Panc1 (cell line): Measurements from ENCODE around the gene EPHB2. TPM values are rescaled to one million over a fixed set of nuclear protein-coding genes. Genes with fewer than 3 reads are reported as not detected.

Experiments used
- ATAC-seq: fragments of 200-7000 bp; cut with Tn5 transposase; 2 replicates; pipeline ENCODE4 v1.9.1; 2020; ENCODE audit warnings: mild to moderate bottlenecking, moderate library complexity
- BruUV-seq: library from RNA; stranded (reverse); fragments of 400-500 nt; replicated peaks from 2 replicates; lab custom pipeline; 2021; lab: Mats Ljungman, UMichigan
- CTCF ChIA-PET: fragments of 300-600 bp; sonication (Branson Sonifier 250); formaldehyde crosslinking; loops from one replicate; lab custom pipeline; 2022; ENCODE audit warnings: antibody characterized with exemption; lab: Charles Lee
- POLR2A ChIA-PET: fragments of 300-600 bp; sonication (Branson Sonifier 250); formaldehyde crosslinking; loops from one replicate; lab custom pipeline; 2022; ENCODE audit warnings: antibody characterized with exemption; lab: Charles Lee
- DNase-seq: peaks from one replicate; pipeline ENCODE4 v3.0.0-alpha.2; 2010; ENCODE audit warnings: low read depth, low spot score
- H3K27ac ChIP-seq: 2 replicates; pipeline ENCODE4 v1.5.1; 2011; ENCODE audit warnings: mild to moderate bottlenecking, low read length, inconsistent platforms
- H3K27me3 ChIP-seq: fragments of 200-500 bp; sonication (Bioruptor generic); 2 replicates; pipeline ENCODE4 v1.6.0; 2014; ENCODE audit warnings: low read length, inconsistent platforms; ENCODE audit not compliant: control insufficient read depth, insufficient read depth
- H3K36me3 ChIP-seq: fragments of 200-500 bp; sonication (Bioruptor generic); 2 replicates; pipeline ENCODE4 v1.5.1; 2014; ENCODE audit warnings: inconsistent platforms, mild to moderate bottlenecking, low read length, moderate library complexity; ENCODE audit not compliant: control insufficient read depth, insufficient read depth
- H3K4me1 ChIP-seq: 2 replicates; pipeline ENCODE4 v1.5.1; 2011; ENCODE audit warnings: inconsistent platforms, mild to moderate bottlenecking, low read length, moderate library complexity; ENCODE audit not compliant: control insufficient read depth, insufficient read depth
- H3K4me3 ChIP-seq, 2 experiments: 2 replicates each; pipeline ENCODE4 v1.5.1; 2011 to 2012; ENCODE audit warnings: low read depth in 2 of 2, low read length in 2 of 2, mild to moderate bottlenecking in 2 of 2, inconsistent platforms in 1 of 2, moderate library complexity in 1 of 2
- H3K9me3 ChIP-seq: fragments of 200-500 bp; sonication (Bioruptor generic); 2 replicates; pipeline ENCODE4 v1.5.1; 2014; ENCODE audit warnings: low read depth, mild to moderate bottlenecking, inconsistent platforms, low read length, moderate library complexity; ENCODE audit not compliant: control insufficient read depth, insufficient read depth
- POLR2AphosphoS5 ChIP-seq: IDR thresholded peaks from 2 replicates; pipeline ENCODE4 v1.6.1; 2012; ENCODE audit warnings: mild to moderate bottlenecking, low read depth, low read length, moderate library complexity
- SIN3A ChIP-seq: IDR thresholded peaks from 2 replicates; pipeline ENCODE4 v1.6.1; 2012; ENCODE audit warnings: low read depth, mild to moderate bottlenecking, low read length, moderate library complexity, borderline replicate concordance; ENCODE audit not compliant: insufficient read depth
- TCF7L2 ChIP-seq: IDR thresholded peaks from 2 replicates; pipeline ENCODE4 v1.6.1; 2011; ENCODE audit warnings: mild to moderate bottlenecking, low read depth, low read length, inconsistent platforms
- in situ Hi-C: cut with HindIII; loops from 2 replicates; pipeline ENCODE4 v1.10.0; 2016; ENCODE audit warnings: low sequenced_read_pairs, low pct_unique_long_range_greater_than_20kb
- intact Hi-C: fragments of 100-400 bp; cut with micrococcal nuclease; formaldehyde crosslinking; loops from one replicate; pipeline ENCODE4 v1.10.0; 2022; ENCODE audit not compliant: unreplicated experiment
- total RNA-seq: library from RNA; stranded (reverse); gene quantifications from one replicate; pipeline ENCODE4 v1.2.1, GENCODE V29; 2021; ENCODE audit not compliant: unreplicated experiment
- TF ChIP-seq, protein P1 (sequence below), 2 experiments: IDR thresholded peaks; 2 replicates each; pipeline ENCODE4 v1.6.1; 2011 to 2012; ENCODE audit warnings: low read depth in 2 of 2, control low read depth in 1 of 2, low read length in 1 of 2, mild to moderate bottlenecking in 1 of 2, moderate library complexity in 1 of 2; ENCODE audit not compliant: insufficient read depth in 1 of 2
- TF ChIP-seq, protein P2 (sequence below): fragments of 450-650 bp; IDR thresholded peaks from 2 replicates; pipeline ENCODE4 v1.5.1; 2017; ENCODE audit warnings: mild to moderate bottlenecking

The EPHB2 gene
- total RNA-seq, 1 experiment from 2014 or later: 29.0 TPM

GRCh38 chr1:22754824-22755223, 44.2 kb downstream of the EPHB2 start:
- ChIA-PET POLR2A (no interaction called here), CTCF (no interaction called here)
- no peaks in the 10 kb centered on the region for H3K36me3 ChIP-seq
- in situ Hi-C loops: no loop called here
- no peak overlapping the region for H3K27ac ChIP-seq
- H3K4me1 ChIP-seq: peaks cover 19% of the 10 kb centered on the region
- no peaks in the 10 kb centered on the region for H3K27me3 ChIP-seq
- TF ChIP-seq, protein P1, sequence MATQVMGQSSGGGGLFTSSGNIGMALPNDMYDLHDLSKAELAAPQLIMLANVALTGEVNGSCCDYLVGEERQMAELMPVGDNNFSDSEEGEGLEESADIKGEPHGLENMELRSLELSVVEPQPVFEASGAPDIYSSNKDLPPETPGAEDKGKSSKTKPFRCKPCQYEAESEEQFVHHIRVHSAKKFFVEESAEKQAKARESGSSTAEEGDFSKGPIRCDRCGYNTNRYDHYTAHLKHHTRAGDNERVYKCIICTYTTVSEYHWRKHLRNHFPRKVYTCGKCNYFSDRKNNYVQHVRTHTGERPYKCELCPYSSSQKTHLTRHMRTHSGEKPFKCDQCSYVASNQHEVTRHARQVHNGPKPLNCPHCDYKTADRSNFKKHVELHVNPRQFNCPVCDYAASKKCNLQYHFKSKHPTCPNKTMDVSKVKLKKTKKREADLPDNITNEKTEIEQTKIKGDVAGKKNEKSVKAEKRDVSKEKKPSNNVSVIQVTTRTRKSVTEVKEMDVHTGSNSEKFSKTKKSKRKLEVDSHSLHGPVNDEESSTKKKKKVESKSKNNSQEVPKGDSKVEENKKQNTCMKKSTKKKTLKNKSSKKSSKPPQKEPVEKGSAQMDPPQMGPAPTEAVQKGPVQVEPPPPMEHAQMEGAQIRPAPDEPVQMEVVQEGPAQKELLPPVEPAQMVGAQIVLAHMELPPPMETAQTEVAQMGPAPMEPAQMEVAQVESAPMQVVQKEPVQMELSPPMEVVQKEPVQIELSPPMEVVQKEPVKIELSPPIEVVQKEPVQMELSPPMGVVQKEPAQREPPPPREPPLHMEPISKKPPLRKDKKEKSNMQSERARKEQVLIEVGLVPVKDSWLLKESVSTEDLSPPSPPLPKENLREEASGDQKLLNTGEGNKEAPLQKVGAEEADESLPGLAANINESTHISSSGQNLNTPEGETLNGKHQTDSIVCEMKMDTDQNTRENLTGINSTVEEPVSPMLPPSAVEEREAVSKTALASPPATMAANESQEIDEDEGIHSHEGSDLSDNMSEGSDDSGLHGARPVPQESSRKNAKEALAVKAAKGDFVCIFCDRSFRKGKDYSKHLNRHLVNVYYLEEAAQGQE (IDR thresholded peaks at IDR 0.05; ENCODE audit: insufficient read depth in 1 of 2, low read depth in 2 of 2, low read length in 1 of 2): no peak
- TF ChIP-seq SIN3A: no peak
- TF ChIP-seq, protein P2, sequence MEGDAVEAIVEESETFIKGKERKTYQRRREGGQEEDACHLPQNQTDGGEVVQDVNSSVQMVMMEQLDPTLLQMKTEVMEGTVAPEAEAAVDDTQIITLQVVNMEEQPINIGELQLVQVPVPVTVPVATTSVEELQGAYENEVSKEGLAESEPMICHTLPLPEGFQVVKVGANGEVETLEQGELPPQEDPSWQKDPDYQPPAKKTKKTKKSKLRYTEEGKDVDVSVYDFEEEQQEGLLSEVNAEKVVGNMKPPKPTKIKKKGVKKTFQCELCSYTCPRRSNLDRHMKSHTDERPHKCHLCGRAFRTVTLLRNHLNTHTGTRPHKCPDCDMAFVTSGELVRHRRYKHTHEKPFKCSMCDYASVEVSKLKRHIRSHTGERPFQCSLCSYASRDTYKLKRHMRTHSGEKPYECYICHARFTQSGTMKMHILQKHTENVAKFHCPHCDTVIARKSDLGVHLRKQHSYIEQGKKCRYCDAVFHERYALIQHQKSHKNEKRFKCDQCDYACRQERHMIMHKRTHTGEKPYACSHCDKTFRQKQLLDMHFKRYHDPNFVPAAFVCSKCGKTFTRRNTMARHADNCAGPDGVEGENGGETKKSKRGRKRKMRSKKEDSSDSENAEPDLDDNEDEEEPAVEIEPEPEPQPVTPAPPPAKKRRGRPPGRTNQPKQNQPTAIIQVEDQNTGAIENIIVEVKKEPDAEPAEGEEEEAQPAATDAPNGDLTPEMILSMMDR: no peak
- TF ChIP-seq TCF7L2: no peak
- no peak for TF ChIP-seq POLR2AphosphoS5
- no TSS peak for BruUV-seq
- DNase-seq (no peak), ATAC-seq (no peak)
- no peak overlapping the region for H3K4me3 ChIP-seq
- intact Hi-C loops: no loop called here
- no peaks in the 10 kb centered on the region for H3K9me3 ChIP-seq

DNA sequence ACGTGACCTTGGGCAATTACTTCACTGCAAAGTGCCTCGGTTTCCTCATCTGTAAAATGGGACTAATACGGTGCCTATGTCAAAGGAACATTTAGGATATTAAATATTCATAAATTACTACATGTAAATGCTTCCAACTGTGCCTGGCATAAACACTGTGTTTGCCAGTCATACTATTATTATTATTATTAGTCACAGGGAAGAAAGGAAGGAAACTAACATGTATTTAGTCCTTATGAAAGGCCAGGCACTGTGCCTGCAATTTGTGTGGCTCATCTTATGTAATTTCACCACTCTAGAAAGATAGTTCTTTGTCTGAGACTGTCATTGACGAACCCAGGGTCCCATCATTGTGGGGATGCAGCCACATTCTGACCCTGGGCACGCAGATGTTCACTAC, 45.0 kb downstream of the EPHB2 start:
- Histone ChIP-seq H3K36me3 (no peaks in the 10 kb centered on the region), H3K4me3 (no peak overlapping the region), H3K27ac (no peak overlapping the region), H3K9me3 (no peaks in the 10 kb centered on the region), H3K27me3 (no peaks in the 10 kb centered on the region), H3K4me1 (peaks cover 11% of the 10 kb centered on the region)
- BruUV-seq: no TSS peak
- intact Hi-C loops: no loop called here
- DNase-seq: no peak
- ATAC-seq: no peak
- CTCF ChIA-PET: no interaction called here
- TF ChIP-seq, protein P2: no peak
- TF ChIP-seq SIN3A (no peak), POLR2AphosphoS5 (no peak), TCF7L2 (no peak)
- TF ChIP-seq, protein P1 (IDR thresholded peaks at IDR 0.05; ENCODE audit: insufficient read depth in 1 of 2, low read depth in 2 of 2, low read length in 1 of 2): no peak
- POLR2A ChIA-PET: no interaction called here
- in situ Hi-C loops: no loop called here
